Osteocyte (in vitro differentiated cells): Measurements from ENCODE around the gene FARS2. TPM values are rescaled to one million over a fixed set of nuclear protein-coding genes. Genes with fewer than 3 reads are reported as not detected.
"Not testable (repeated sequence)": the region's sequence is repeated elsewhere in the genome, so short reads cannot be mapped to it uniquely, and the experiment has no call there.

ENCODE experiments used
- DNase-seq: peaks from one replicate; pipeline ENCODE4 v3.0.0; 2021; ENCODE audit warnings: mixed read lengths; ENCODE audit not compliant: unreplicated experiment; ENCODE audit errors: extremely low spot score
- H3K27ac Mint-ChIP-seq: one replicate; pipeline ENCODE4 v1.8.0; 2021; ENCODE audit warnings: mild to moderate bottlenecking, mixed read lengths; ENCODE audit not compliant: unreplicated experiment
- H3K27me3 Mint-ChIP-seq: one replicate; pipeline ENCODE4 v1.8.0; 2021; ENCODE audit warnings: mixed read lengths; ENCODE audit not compliant: unreplicated experiment
- H3K36me3 Mint-ChIP-seq: one replicate; pipeline ENCODE4 v1.8.0; 2021; ENCODE audit warnings: mixed read lengths; ENCODE audit not compliant: unreplicated experiment
- H3K4me1 Mint-ChIP-seq: one replicate; pipeline ENCODE4 v1.8.0; 2021; ENCODE audit warnings: mixed read lengths; ENCODE audit not compliant: unreplicated experiment
- H3K4me3 Mint-ChIP-seq: one replicate; pipeline ENCODE4 v1.8.0; 2021; ENCODE audit warnings: mild to moderate bottlenecking, moderate library complexity, mixed read lengths; ENCODE audit not compliant: unreplicated experiment
- H3K9me3 Mint-ChIP-seq: one replicate; pipeline ENCODE4 v1.8.0; 2021; ENCODE audit warnings: mixed read lengths; ENCODE audit not compliant: unreplicated experiment
- CTCF ChIP-seq: fragments of 200-600 bp; sonication (generic); IDR thresholded peaks from 2 replicates; pipeline ENCODE4 v1.5.0; 2021; ENCODE audit warnings: antibody characterized with exemption, mild to moderate bottlenecking, moderate library complexity
- total RNA-seq: library from RNA; stranded (reverse); gene quantifications from 2 replicates; pipeline ENCODE4 v1.2.1, GENCODE V29; 2021

FARS2 gene
- total RNA-seq, 1 donor from 2014 or later, result 17.4 TPM

DNA sequence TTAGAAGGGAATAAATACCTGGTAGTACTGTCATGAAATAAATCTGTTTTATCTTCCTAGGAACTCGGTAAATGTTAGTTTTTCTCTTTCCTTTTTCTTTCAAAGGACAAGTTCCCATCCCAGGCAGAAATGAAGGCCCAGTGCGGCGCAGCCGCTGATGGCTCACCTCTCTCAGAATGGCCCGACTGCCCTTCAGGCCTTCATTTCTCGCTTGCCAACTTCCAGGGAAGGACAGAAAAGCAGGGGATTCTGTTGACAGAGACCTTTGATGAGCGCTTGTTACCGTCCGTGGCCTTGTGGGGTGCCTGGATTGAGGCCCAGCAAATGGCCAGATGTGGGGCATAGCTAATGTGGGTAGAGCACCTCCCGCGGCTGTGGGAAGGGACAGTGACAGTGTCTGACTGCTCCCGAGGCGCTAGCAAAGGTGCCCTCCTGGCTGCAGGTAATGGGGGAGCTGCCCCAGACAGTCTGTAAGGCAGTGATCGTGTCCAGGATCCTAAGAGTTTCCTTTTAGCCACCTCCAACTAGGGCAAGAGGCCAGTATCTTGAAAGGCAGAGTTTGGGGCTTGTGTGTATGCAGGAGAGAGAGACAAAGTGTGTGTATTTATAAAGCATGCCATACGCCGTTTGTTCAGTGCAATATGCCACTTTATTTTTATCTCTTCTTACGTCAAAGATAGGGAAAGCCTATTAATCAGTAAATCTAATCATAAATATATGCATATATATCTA is 391.3 kb downstream of the FARS2 start:
- no peak for TF ChIP-seq CTCF
- Mint-ChIP-seq H3K4me1 (no peaks in the 10 kb centered on the region), H3K4me3 (no peak overlapping the region), H3K36me3 (peaks cover 6% of the 10 kb centered on the region), H3K27me3 (no peaks in the 10 kb centered on the region), H3K27ac (no peak overlapping the region), H3K9me3 (peaks cover 7% of the 10 kb centered on the region)
- no peak for DNase-seq

DNA sequence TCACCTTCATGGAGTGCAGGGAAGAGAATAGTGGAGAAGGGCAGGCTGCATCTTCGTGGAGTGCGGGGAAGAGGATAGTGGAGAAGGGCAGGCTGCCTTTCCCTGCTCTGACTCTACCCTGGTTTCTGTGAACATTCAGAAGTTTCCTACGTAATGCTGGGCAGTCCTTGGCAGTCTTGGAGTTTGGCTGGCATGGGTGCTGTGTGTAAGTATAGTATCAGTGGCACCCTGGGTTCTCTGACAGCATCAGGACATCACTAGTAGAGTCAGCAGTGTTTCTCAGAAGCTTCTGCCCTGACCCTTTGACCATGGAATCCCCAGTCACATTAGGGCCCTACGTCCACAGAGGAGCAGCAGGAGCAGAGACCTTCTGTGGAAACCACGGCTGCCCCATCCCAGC is 392.5 kb downstream of the FARS2 start:
- Mint-ChIP-seq H3K36me3 (peaks cover 6% of the 10 kb centered on the region), H3K27ac (no peak overlapping the region), H3K27me3 (no peaks in the 10 kb centered on the region), H3K9me3 (peaks cover 7% of the 10 kb centered on the region), H3K4me1 (no peaks in the 10 kb centered on the region), H3K4me3 (no peak overlapping the region)
- no peak for TF ChIP-seq CTCF
- no peak for DNase-seq

- peaks cover 7% of the 10 kb centered on the region for H3K9me3 Mint-ChIP-seq
- no peak overlapping the region for H3K4me3 Mint-ChIP-seq
Observed at GRCh38 chr6:5656226-5656625, 394.9 kb downstream of the FARS2 start.

GRCh38 chr6:5656695-5657094 is 395.4 kb downstream of the FARS2 start:
- not testable (repeated sequence) for H3K9me3 Mint-ChIP-seq, H3K4me1 Mint-ChIP-seq, H3K36me3 Mint-ChIP-seq, H3K27me3 Mint-ChIP-seq, H3K4me3 Mint-ChIP-seq, H3K27ac Mint-ChIP-seq, DNase-seq

More at GRCh38 chr6:5656226-5656625, 394.9 kb downstream of the FARS2 start:
- no peak for TF ChIP-seq CTCF
- no peaks in the 10 kb centered on the region for H3K4me1 Mint-ChIP-seq
- peaks cover 5% of the 10 kb centered on the region for H3K36me3 Mint-ChIP-seq
- H3K27ac Mint-ChIP-seq, result no peak overlapping the region
- H3K27me3 Mint-ChIP-seq, result no peaks in the 10 kb centered on the region
- no peak for DNase-seq

GRCh38 chr6:5657684-5658430 is 396.5 kb downstream of the FARS2 start:
- TF ChIP-seq CTCF, result no peak
- no peak overlapping the region for H3K4me3 Mint-ChIP-seq
- H3K9me3 Mint-ChIP-seq, result peaks cover 7% of the 10 kb centered on the region
- peaks cover 3% of the 10 kb centered on the region for H3K36me3 Mint-ChIP-seq
- DNase-seq, result no peak
- no peaks in the 10 kb centered on the region for H3K27me3 Mint-ChIP-seq
- no peaks in the 10 kb centered on the region for H3K4me1 Mint-ChIP-seq
- H3K27ac Mint-ChIP-seq, result no peak overlapping the region
